ENCODE data around the gene RBPMS2. TPM values are rescaled to one million over a fixed set of nuclear protein-coding genes. Genes with fewer than 3 reads are reported as not detected.

The RBPMS2 gene
- total RNA-seq, 4 donors from 2014 or later, result 0.70 to 8.3 (median 2.3) TPM

DNA sequence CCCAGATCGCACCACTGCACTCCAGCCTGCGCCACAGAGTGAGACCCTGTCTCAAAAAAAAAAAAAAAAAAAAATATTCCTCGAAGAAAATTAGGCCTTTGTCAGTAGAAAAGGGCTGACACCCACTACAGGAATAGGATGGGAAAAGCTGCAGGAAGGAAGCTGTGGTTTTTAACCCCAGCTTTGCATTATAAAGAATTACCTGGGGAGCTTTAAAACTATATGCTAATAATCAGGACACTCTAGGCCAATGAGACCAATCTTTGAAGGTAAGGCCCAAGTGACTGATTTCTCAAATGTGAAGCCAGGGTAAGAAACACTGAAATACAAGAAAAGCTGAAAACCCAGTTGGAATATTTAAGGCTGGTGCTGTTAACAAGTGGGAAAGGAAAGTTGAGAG, 74.3 kb downstream of the RBPMS2 start:
- H3K4me1 ChIP-seq, result peaks cover 0 to 58% (median 14%) of the 10 kb centered on the region in 4 donors
- peak overlapping the region in 2 of 4 donors; percentile 17 to 70 for H3K27ac ChIP-seq
- peak overlapping the region in 1 of 4 donors; percentile 84 for H3K4me3 ChIP-seq

DNA sequence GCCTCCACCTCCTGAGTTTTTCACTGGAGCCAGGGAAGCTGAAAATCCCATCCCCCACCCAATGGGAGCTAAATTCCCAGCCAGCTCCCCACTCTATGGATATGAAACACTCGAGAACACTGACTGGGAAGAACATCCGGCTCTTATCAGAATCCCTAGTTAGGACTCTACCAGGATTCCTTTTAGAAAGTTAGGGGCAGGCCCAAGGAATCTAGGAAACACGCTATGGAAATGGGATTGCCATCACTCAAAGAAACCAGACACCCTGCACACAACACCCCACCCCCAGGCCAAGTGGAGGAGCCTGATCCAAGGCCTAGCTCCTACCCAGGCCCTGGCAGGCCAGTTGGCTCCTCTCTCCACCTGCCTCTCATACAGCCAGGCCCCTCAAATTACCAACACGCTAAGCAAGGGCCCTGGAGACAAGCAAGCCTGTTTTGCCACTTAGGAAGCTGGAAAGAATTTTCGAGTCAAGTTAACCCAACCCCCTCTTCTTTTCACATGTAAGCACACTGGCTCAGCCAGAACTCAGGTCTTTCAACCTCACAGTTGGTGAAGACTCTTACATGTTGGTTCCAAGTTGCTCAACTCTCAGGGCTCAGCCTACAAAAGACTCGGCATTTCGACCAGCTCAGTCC, 75.5 kb downstream of the RBPMS2 start:
- Histone ChIP-seq H3K4me3 (peak overlapping the region in 1 of 4 donors; percentile 6), H3K36me3 (no peaks in the 10 kb centered on the region), H3K4me1 (peaks cover 0 to 59% (median 17%) of the 10 kb centered on the region in 4 donors), H3K9me3 (no peaks in the 10 kb centered on the region), H3K27me3 (no peaks in the 10 kb centered on the region), H3K27ac (peak overlapping the region; percentile 34 to 70 (median 43))
- no peak for DNase-seq
- TF ChIP-seq POLR2A (IDR thresholded peaks at IDR 0.05), result no peak
- TF ChIP-seq, protein P1, sequence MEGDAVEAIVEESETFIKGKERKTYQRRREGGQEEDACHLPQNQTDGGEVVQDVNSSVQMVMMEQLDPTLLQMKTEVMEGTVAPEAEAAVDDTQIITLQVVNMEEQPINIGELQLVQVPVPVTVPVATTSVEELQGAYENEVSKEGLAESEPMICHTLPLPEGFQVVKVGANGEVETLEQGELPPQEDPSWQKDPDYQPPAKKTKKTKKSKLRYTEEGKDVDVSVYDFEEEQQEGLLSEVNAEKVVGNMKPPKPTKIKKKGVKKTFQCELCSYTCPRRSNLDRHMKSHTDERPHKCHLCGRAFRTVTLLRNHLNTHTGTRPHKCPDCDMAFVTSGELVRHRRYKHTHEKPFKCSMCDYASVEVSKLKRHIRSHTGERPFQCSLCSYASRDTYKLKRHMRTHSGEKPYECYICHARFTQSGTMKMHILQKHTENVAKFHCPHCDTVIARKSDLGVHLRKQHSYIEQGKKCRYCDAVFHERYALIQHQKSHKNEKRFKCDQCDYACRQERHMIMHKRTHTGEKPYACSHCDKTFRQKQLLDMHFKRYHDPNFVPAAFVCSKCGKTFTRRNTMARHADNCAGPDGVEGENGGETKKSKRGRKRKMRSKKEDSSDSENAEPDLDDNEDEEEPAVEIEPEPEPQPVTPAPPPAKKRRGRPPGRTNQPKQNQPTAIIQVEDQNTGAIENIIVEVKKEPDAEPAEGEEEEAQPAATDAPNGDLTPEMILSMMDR (IDR thresholded peaks at IDR 0.05), result no peak

More for the DNA sequence above, 74.3 kb downstream of the RBPMS2 start:
- TF ChIP-seq, protein P1 (IDR thresholded peaks at IDR 0.05), result no peak
- no peak for TF ChIP-seq POLR2A (IDR thresholded peaks at IDR 0.05)
- no peaks in the 10 kb centered on the region for H3K9me3 ChIP-seq
- DNase-seq, result no peak
- H3K36me3 ChIP-seq, result no peaks in the 10 kb centered on the region
- H3K27me3 ChIP-seq, result no peaks in the 10 kb centered on the region

DNA sequence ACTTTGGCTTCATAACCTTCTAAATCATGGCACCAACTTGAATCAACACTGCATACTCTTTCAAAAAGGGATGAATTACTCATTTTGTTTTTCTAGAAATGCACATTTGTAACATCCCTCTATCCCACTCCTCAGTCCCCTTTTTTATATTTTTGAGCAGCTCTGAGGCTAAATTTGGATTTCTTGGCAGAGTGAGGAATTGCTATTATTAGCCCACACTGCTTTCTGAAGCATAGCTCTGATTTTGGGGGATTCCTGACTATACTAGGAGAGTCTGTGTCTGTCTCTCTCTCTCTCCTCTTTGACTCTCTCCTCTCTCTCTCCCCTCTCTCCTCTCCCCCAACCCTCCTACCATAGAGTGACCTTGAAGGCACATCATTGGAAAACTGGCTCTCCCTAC, 76.6 kb downstream of the RBPMS2 start:
- peaks cover 0 to 6% (median 0%) of the 10 kb centered on the region in 3 donors for H3K36me3 ChIP-seq
- H3K27me3 ChIP-seq, result no peaks in the 10 kb centered on the region
- no peaks in the 10 kb centered on the region for H3K9me3 ChIP-seq
- no peak for TF ChIP-seq POLR2A (IDR thresholded peaks at IDR 0.05)
- TF ChIP-seq, protein P1 (IDR thresholded peaks at IDR 0.05), result no peak
- no peak for DNase-seq
- H3K4me3 ChIP-seq, result no peak overlapping the region
- peaks cover 0 to 62% (median 17%) of the 10 kb centered on the region in 4 donors for H3K4me1 ChIP-seq
- peak overlapping the region in 3 of 4 donors; percentile 10 to 70 (median 44) for H3K27ac ChIP-seq

- TF ChIP-seq, protein P1 (IDR thresholded peaks at IDR 0.05), result no peak
- no peak for TF ChIP-seq POLR2A (IDR thresholded peaks at IDR 0.05)
- H3K4me1 ChIP-seq, result peaks cover 0 to 68% (median 17%) of the 10 kb centered on the region in 4 donors
- DNase-seq, result no peak
- no peaks in the 10 kb centered on the region for H3K9me3 ChIP-seq
- no peaks in the 10 kb centered on the region for H3K27me3 ChIP-seq
- peaks cover 0 to 9% (median 0%) of the 10 kb centered on the region in 3 donors for H3K36me3 ChIP-seq
- H3K4me3 ChIP-seq, result no peak overlapping the region
- H3K27ac ChIP-seq, result peak overlapping the region in 2 of 4 donors; percentile 16 to 23
These were observed 77.4 kb downstream of the RBPMS2 start for GRCh38 chr15:64697911-64698369.

GRCh38 chr15:64696481-64696880, 78.9 kb downstream of the RBPMS2 start:
- peak overlapping the region in 1 of 4 donors; percentile 9 for H3K27ac ChIP-seq
- TF ChIP-seq, protein P1 (IDR thresholded peaks at IDR 0.05), result no peak
- TF ChIP-seq POLR2A (IDR thresholded peaks at IDR 0.05), result no peak

More at GRCh38 chr15:64696481-64696880, 78.9 kb downstream of the RBPMS2 start:
- Histone ChIP-seq H3K27me3 (no peaks in the 10 kb centered on the region), H3K36me3 (peaks cover 0 to 10% (median 0%) of the 10 kb centered on the region in 3 donors), H3K4me1 (peaks cover 0 to 69% (median 12%) of the 10 kb centered on the region in 4 donors), H3K9me3 (no peaks in the 10 kb centered on the region), H3K4me3 (no peak overlapping the region)
- DNase-seq, result no peak

Data from Peyer's patch (tissue), 4 donors.